Measurements from ENCODE around the gene HSPA12A. TPM values are rescaled to one million over a fixed set of nuclear protein-coding genes. Genes with fewer than 3 reads are reported as not detected.

Gene HSPA12A
- total and polyA plus RNA-seq, 2 of the 13 experiments (the other 11 are each of a cell fraction or from before 2014, with no cell fraction given), result 6.4 to 13.6 TPM

DNA sequence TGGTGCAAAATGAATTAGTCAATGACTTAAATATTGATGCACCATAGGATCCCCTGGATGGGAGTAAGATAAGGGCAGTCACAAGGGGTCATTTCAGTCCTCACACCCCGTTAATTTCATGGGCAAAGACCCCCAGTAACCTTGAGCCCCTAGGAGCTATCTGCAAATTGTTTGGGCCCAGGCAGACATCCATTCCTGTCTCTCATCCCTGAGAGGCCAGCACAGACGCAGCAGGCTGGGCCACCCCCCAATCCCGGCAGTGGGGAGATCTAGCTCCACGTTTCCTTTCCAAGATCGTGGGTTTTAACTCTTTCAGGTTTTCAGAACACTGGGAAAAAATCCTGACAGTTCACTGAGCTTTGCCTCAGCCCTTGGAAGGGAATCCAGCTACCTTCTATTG is 81.5 kb downstream of the HSPA12A start:
- DNase-seq (ENCODE audit: low spot score), result no peak
- Histone ChIP-seq H3K9me3 (ENCODE audit: low read length) (no peaks in the 10 kb centered on the region), H3K9ac (ENCODE audit: insufficient read depth, low read depth, low read length) (no peak overlapping the region), H3K4me3 (replicated peaks in 1 of 3; ENCODE audit: insufficient read depth in 1 of 3, low read depth in 2 of 3, low read length in 3 of 3) (no peak overlapping the region), H3K4me1 (ENCODE audit: insufficient read depth, low read length) (peaks cover 42% of the 10 kb centered on the region), H2AFZ (ENCODE audit: low read length) (no peak overlapping the region), H3K79me2 (ENCODE audit: insufficient read depth, low read length) (no peaks in the 10 kb centered on the region), H3K27me3 (ENCODE audit: control insufficient read depth in 1 of 2, insufficient read depth in 2 of 2, low read length in 2 of 2) (peaks cover 1 to 2% of the 10 kb centered on the region in 2 experiments; a peak in 1 of 5 replicates), H3K27ac (ENCODE audit: extremely low read length, insufficient read depth, low read length) (no peak overlapping the region), H3K36me3 (replicated peaks in 1 of 2; ENCODE audit: control insufficient read depth in 1 of 2, insufficient read depth in 2 of 2, low read length in 2 of 2) (no peaks in the 10 kb centered on the region), H4K20me1 (ENCODE audit: insufficient read depth, low read length) (no peaks in the 10 kb centered on the region), H3K4me2 (ENCODE audit: low read depth, low read length) (no peak overlapping the region)
- in situ Hi-C loops (cut with HindIII; ENCODE audit: extremely low pct_ligation_motif_present, low pct_unique_long_range_greater_than_20kb) (no loop called here), intact Hi-C loops (cut with micrococcal nuclease; ENCODE audit: unreplicated experiment) (no loop called here)
- BruUV-seq (replicated peaks), result no TSS peak
- FAIRE-seq, result no peak
- ChIA-PET CTCF (ENCODE audit: low intra/inter-chr PET ratio, low total read pairs) (no interaction called here), POLR2A (no interaction called here)
- ATAC-seq, result no peak
- WGBS (ENCODE audit: low lambda C conversion rate), result 30% methylated on average over 3 of the region's 5 CpGs
- TF ChIP-seq, protein P1, sequence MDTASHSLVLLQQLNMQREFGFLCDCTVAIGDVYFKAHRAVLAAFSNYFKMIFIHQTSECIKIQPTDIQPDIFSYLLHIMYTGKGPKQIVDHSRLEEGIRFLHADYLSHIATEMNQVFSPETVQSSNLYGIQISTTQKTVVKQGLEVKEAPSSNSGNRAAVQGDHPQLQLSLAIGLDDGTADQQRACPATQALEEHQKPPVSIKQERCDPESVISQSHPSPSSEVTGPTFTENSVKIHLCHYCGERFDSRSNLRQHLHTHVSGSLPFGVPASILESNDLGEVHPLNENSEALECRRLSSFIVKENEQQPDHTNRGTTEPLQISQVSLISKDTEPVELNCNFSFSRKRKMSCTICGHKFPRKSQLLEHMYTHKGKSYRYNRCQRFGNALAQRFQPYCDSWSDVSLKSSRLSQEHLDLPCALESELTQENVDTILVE (CRISPR knock-in tag; IDR thresholded peaks at IDR 0.05), result no peak
- TF ChIP-seq, protein P2, sequence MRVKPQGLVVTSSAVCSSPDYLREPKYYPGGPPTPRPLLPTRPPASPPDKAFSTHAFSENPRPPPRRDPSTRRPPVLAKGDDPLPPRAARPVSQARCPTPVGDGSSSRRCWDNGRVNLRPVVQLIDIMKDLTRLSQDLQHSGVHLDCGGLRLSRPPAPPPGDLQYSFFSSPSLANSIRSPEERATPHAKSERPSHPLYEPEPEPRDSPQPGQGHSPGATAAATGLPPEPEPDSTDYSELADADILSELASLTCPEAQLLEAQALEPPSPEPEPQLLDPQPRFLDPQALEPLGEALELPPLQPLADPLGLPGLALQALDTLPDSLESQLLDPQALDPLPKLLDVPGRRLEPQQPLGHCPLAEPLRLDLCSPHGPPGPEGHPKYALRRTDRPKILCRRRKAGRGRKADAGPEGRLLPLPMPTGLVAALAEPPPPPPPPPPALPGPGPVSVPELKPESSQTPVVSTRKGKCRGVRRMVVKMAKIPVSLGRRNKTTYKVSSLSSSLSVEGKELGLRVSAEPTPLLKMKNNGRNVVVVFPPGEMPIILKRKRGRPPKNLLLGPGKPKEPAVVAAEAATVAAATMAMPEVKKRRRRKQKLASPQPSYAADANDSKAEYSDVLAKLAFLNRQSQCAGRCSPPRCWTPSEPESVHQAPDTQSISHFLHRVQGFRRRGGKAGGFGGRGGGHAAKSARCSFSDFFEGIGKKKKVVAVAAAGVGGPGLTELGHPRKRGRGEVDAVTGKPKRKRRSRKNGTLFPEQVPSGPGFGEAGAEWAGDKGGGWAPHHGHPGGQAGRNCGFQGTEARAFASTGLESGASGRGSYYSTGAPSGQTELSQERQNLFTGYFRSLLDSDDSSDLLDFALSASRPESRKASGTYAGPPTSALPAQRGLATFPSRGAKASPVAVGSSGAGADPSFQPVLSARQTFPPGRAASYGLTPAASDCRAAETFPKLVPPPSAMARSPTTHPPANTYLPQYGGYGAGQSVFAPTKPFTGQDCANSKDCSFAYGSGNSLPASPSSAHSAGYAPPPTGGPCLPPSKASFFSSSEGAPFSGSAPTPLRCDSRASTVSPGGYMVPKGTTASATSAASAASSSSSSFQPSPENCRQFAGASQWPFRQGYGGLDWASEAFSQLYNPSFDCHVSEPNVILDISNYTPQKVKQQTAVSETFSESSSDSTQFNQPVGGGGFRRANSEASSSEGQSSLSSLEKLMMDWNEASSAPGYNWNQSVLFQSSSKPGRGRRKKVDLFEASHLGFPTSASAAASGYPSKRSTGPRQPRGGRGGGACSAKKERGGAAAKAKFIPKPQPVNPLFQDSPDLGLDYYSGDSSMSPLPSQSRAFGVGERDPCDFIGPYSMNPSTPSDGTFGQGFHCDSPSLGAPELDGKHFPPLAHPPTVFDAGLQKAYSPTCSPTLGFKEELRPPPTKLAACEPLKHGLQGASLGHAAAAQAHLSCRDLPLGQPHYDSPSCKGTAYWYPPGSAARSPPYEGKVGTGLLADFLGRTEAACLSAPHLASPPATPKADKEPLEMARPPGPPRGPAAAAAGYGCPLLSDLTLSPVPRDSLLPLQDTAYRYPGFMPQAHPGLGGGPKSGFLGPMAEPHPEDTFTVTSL (CRISPR knock-in tag; IDR thresholded peaks at IDR 0.05; ENCODE audit: borderline replicate concordance), result no peak
- no peak for TF ChIP-seq RCOR2 (CRISPR knock-in tag; IDR thresholded peaks at IDR 0.05)
- no peak for TF ChIP-seq KDM5A (IDR thresholded peaks at IDR 0.05; ENCODE audit: borderline replicate concordance, low read length)
- TF ChIP-seq HOXA9 (CRISPR knock-in tag; IDR thresholded peaks at IDR 0.05; ENCODE audit: borderline replicate concordance), result no peak
- no peak for TF ChIP-seq ZNF33B (CRISPR knock-in tag; IDR thresholded peaks at IDR 0.05)
- no peak for TF ChIP-seq TOPORS (CRISPR knock-in tag; IDR thresholded peaks at IDR 0.05)
- TF ChIP-seq ELF3 (CRISPR knock-in tag; IDR thresholded peaks at IDR 0.05), result no peak
- TF ChIP-seq, protein P3, sequence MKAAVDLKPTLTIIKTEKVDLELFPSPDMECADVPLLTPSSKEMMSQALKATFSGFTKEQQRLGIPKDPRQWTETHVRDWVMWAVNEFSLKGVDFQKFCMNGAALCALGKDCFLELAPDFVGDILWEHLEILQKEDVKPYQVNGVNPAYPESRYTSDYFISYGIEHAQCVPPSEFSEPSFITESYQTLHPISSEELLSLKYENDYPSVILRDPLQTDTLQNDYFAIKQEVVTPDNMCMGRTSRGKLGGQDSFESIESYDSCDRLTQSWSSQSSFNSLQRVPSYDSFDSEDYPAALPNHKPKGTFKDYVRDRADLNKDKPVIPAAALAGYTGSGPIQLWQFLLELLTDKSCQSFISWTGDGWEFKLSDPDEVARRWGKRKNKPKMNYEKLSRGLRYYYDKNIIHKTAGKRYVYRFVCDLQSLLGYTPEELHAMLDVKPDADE (CRISPR knock-in tag; IDR thresholded peaks at IDR 0.05), result no peak
- TF ChIP-seq, protein P4, sequence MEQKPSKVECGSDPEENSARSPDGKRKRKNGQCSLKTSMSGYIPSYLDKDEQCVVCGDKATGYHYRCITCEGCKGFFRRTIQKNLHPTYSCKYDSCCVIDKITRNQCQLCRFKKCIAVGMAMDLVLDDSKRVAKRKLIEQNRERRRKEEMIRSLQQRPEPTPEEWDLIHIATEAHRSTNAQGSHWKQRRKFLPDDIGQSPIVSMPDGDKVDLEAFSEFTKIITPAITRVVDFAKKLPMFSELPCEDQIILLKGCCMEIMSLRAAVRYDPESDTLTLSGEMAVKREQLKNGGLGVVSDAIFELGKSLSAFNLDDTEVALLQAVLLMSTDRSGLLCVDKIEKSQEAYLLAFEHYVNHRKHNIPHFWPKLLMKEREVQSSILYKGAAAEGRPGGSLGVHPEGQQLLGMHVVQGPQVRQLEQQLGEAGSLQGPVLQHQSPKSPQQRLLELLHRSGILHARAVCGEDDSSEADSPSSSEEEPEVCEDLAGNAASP (CRISPR knock-in tag; IDR thresholded peaks at IDR 0.05; ENCODE audit: borderline replicate concordance), result no peak
- no peak for TF ChIP-seq HNF4G (IDR thresholded peaks at IDR 0.05; ENCODE audit: borderline replicate concordance, low read depth, low read length)
- no peak for TF ChIP-seq HNF4G (CRISPR knock-in tag; IDR thresholded peaks at IDR 0.05; ENCODE audit: borderline replicate concordance, low read depth)
- TF ChIP-seq PLRG1 (conservative IDR thresholded peaks at IDR 0.05), result no peak
- no peak for TF ChIP-seq WIZ (CRISPR knock-in tag; IDR thresholded peaks at IDR 0.05)
- TF ChIP-seq, protein P5, sequence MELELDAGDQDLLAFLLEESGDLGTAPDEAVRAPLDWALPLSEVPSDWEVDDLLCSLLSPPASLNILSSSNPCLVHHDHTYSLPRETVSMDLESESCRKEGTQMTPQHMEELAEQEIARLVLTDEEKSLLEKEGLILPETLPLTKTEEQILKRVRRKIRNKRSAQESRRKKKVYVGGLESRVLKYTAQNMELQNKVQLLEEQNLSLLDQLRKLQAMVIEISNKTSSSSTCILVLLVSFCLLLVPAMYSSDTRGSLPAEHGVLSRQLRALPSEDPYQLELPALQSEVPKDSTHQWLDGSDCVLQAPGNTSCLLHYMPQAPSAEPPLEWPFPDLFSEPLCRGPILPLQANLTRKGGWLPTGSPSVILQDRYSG (CRISPR knock-in tag; IDR thresholded peaks at IDR 0.05), result no peak
- no peak for TF ChIP-seq SMC3 (IDR thresholded peaks at IDR 0.05; ENCODE audit: low read length)
